AG09319 (cell line): ENCODE measurements around the gene GLI3.

ENCODE experiments used
- DNase-seq: peaks from one replicate; pipeline ENCODE4 v3.0.0-alpha.2; 2010; ENCODE audit warnings: low read depth; ENCODE audit errors: extremely low read depth
- CTCF ChIP-seq: IDR thresholded peaks from 2 replicates; pipeline ENCODE4 v1.5.1; 2011; ENCODE audit warnings: low read depth, mild to moderate bottlenecking, inconsistent platforms, low read length, moderate library complexity

Gene GLI3

GRCh38 chr7:42035210-42035609 lies 201.8 kb downstream of the GLI3 start:
- TF ChIP-seq CTCF: no peak

GRCh38 chr7:42033480-42033879 lies 203.5 kb downstream of the GLI3 start:
- DNase-seq: no peak
- no peak for TF ChIP-seq CTCF

More at GRCh38 chr7:42035210-42035609, 201.8 kb downstream of the GLI3 start:
- no peak for DNase-seq

GRCh38 chr7:42029405-42029804 lies 207.6 kb downstream of the GLI3 start:
- no peak for DNase-seq
- no peak for TF ChIP-seq CTCF

- no peak for TF ChIP-seq CTCF
- DNase-seq: no peak
Observed at GRCh38 chr7:42027521-42027920, 209.5 kb downstream of the GLI3 start.

GRCh38 chr7:42026622-42027197 lies 210.3 kb downstream of the GLI3 start:
- no peak for DNase-seq

GRCh38 chr7:42025635-42026375 lies 211.2 kb downstream of the GLI3 start:
- TF ChIP-seq CTCF: no peak
- no peak for DNase-seq

More at GRCh38 chr7:42026622-42027197, 210.3 kb downstream of the GLI3 start:
- no peak for TF ChIP-seq CTCF

- no peak for TF ChIP-seq CTCF
- DNase-seq: no peak
Observed at GRCh38 chr7:42024537-42024936, 212.5 kb downstream of the GLI3 start.
